DMS79 (cell line): ENCODE measurements around the gene MSRB1.
"Not testable (repeated sequence)": the region's sequence is repeated elsewhere in the genome, so short reads cannot be mapped to it uniquely, and the experiment has no call there.

ENCODE experiments used
- DNase-seq: peaks from one replicate; lab custom pipeline; 2025; lab: John Stamatoyannopoulos, UW

Gene MSRB1

DNA sequence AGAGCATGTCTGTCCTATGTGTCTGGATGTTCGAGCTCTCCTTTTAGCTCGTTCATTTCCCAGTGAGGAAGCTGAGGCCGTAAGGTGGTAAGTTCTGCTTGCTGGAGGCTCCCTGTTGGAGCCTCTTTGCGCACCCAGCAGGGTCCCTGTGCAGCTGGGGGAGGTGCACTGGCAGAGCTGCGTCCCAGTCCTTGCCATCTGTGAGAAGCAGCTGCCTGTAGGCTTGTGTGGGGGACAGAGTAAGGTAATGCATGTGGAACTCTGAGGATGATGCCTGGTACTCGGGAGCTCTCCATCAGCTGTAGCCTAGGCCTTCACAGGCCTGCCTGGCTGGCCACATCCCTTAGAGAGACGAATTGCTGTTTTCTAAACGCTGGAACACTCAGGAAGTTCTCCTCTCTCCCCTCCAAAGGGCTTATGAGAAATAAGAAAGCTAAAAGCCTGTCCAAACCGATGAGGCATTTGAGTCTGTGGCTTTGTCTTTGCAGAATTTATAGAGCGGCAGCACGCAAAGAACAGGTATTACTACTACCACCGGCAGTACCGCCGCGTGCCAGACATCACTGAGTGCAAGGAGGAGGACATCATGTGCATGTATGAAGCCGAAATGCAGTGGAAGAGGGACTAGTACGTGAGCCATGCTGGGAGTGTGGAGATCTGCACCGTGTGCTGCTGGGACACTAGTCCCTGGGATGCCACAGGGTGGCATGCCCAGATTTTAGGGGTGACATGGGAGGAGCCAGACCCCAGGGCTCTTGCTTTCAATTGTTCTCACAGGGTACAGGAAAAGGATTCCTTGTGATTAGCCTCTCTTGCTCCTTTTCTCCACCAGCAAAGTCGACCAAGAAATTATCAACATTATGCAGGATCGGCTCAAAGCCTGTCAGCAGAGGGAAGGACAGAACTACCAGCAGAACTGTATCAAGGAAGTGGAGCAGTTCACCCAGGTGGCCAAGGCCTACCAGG is 17.9 kb upstream of the MSRB1 start:
- DNase-seq: no peak

DNA sequence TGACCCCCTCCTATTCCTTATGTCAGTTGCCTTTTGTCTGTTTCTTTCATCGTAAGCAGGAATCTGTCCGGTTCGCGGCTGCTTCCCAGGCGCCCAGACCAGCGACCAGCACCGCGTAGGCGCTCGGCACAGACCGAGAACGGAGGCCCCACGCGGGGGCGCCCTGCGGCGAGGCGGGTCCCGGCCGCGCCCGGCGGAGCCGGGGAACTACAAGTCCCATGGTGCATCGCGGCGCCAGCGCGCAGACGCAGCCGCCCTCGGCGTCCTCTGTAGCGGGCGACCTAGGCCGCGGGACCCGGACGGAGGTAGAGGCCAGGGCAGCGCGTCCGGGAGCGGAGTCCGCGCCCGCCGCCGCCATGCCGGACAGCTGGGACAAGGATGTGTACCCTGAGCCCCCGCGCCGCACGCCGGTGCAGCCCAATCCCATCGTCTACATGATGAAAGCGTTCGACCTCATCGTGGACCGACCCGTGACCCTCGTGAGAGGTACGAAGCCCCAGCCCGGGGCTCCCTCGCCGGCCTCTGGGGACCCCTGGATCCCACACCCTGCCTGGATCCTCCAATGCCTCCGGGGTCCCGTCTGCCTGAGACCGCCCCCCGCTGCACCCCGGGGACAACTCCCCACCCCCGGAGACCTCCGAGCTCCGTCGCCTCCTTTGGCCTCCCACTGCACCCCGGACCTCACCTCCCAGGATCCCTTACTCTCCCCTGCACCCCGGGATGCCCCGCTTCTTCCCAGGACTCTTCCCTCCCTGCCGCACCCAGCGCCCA is 16.5 kb upstream of the MSRB1 start, which contains the start of gene NDUFB10:
Gene NDUFB10 (plus strand): TSS at position 270 of the 771 bp plus-strand sequence. CDS start 87 bp downstream, at position 357.
- peak; percentile 33 for DNase-seq

- no peak for DNase-seq
These were observed 15.8 kb upstream of the MSRB1 start for GRCh38 chr16:1958715-1959268.

DNA sequence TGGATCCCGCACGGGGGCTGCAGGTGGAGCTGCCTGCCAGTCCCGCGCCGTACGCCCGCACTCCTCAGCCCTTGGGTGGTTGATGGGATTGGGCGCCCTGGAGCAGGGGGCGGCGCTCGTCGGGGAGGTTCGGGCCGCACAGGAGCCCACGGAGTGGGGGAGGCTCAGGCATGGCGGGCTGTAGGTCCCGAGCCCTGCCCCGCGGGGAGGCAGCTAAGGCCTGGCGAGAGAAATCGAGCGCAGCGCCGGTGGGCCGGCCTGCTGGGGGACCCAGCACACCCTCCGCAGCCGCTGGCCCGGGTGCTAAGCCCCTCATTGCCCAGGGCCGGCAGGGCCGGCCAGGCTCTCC is 15.1 kb upstream of the MSRB1 start:
- not testable (repeated sequence) for DNase-seq

GRCh38 chr16:1957434-1958142 is 14.6 kb upstream of the MSRB1 start:
- DNase-seq: not testable (repeated sequence)

DNA sequence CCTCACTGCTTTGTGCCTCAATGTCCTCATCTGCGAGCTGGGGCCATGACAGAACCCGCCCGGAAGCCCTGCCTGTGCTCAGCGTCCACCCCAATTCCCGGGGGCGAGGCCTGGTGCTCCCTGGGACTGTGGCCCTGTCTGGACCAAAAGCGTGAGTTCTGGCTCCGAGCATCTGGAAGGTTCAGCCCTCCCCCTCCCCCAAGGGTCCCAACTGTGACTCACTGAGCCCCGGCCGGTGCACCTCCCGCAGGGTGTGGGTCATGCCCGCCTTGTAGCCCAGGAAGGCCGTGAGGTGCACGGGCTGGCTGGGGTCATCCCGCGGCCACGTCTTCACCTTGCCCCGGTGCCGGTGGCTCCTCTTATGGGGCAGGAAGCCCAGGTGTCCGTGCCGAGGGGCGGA is 10.7 kb upstream of the MSRB1 start:
- DNase-seq: no peak

GRCh38 chr16:1950559-1950958 is 7.6 kb upstream of the MSRB1 start:
- DNase-seq: no peak

GRCh38 chr16:1950047-1950446 is 7.0 kb upstream of the MSRB1 start:
- DNase-seq: no peak

- DNase-seq: no peak
These were observed 6.5 kb upstream of the MSRB1 start for GRCh38 chr16:1949507-1949906.

DNA sequence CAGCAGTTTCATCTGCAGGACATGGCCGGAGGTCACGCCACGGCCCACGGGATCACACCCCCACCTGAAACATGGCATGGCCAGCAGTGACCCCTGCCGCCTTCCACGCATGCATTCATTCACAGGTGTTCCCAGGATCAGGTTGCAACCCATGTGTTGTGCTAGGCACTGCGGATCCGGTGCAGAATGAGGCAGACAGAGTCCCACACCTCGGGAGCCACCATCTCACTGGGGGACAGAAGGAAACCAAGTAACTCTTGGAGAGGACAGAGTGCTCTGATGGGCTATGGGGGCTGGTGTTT is 4.3 kb upstream of the MSRB1 start:
- DNase-seq: no peak

- no peak for DNase-seq
These were observed 3.7 kb upstream of the MSRB1 start for GRCh38 chr16:1946495-1947368.

GRCh38 chr16:1945559-1946391 is 2.8 kb upstream of the MSRB1 start:
- no peak for DNase-seq

- no peak for DNase-seq
These were observed 1.7 kb upstream of the MSRB1 start for GRCh38 chr16:1944612-1945199.

- no peak for DNase-seq
These were observed 771 bp downstream of the MSRB1 start for GRCh38 chr16:1942047-1942809.

GRCh38 chr16:1941162-1942046 is 1.6 kb downstream of the MSRB1 start:
- no peak for DNase-seq

GRCh38 chr16:1940273-1941161 is 2.5 kb downstream of the MSRB1 start:
- no peak for DNase-seq

DNA sequence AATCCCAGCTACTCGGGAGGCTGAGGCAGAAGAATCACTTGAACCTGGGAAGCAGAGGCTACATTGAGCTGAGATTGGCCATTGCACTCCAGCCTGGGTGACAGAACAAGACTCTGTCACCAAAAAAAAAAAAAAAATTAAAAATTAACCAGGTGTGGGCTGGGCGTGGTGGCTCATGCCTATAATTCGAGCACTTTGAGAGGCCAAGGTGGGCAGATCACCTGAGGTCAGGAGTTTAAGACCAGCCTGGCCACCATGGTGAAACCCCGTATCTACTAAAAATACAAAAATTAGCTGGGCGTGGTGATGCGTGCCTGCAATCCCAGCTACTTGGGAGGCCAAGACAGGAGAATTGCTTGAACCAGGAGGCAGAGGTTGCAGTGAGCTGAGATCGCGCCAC is 3.2 kb downstream of the MSRB1 start:
- not testable (repeated sequence) for DNase-seq
